Liver (tissue), 9 donors: ENCODE measurements around the gene SFN. TPM values are rescaled to one million over a fixed set of nuclear protein-coding genes. Genes with fewer than 3 reads are reported as not detected.

Source experiments
- DNase-seq: peaks from one replicate; pipeline ENCODE4 v3.0.0-alpha.2; 2017; ENCODE audit warnings: low spot score
- H3K27ac ChIP-seq, 2 donors: one replicate each; pipeline ENCODE4 v1.7.0; 2013; ENCODE audit warnings: inconsistent platforms in 2 of 2, low read length in 2 of 2, control low read depth in 1 of 2, low read depth in 1 of 2, mild to moderate bottlenecking in 1 of 2
- H3K27me3 ChIP-seq, 4 donors: one replicate each; pipeline versions ENCODE4 v1.6.1 to v1.7.0; 2013; ENCODE audit warnings: low read length in 3 of 4, inconsistent platforms in 1 of 4, mild to moderate bottlenecking in 1 of 4, moderate library complexity in 1 of 4; ENCODE audit not compliant: control insufficient read depth in 4 of 4, insufficient read depth in 4 of 4
- H3K36me3 ChIP-seq, 4 donors: one replicate each; pipeline versions ENCODE4 v1.6.1 to v1.7.0; 2013; ENCODE audit warnings: low read length in 3 of 4, mild to moderate bottlenecking in 3 of 4, low read depth in 1 of 4, moderate library complexity in 1 of 4; ENCODE audit not compliant: control insufficient read depth in 4 of 4, insufficient read depth in 3 of 4
- H3K4me1 ChIP-seq, 4 donors: one replicate each; pipeline versions ENCODE4 v1.6.1 to v1.7.0; 2013; ENCODE audit warnings: low read length in 3 of 4, mild to moderate bottlenecking in 3 of 4, moderate library complexity in 1 of 4; ENCODE audit not compliant: control insufficient read depth in 4 of 4, insufficient read depth in 4 of 4
- H3K4me3 ChIP-seq, 3 donors: one replicate each; pipeline versions ENCODE4 v1.6.1 to v1.7.0; 2013; ENCODE audit warnings: low read length in 3 of 3, control low read depth in 1 of 3, low read depth in 1 of 3, mild to moderate bottlenecking in 1 of 3
- H3K9ac ChIP-seq, 2 donors: one replicate each; pipeline ENCODE4 v1.7.0; 2013; ENCODE audit warnings: low read length in 2 of 2, mild to moderate bottlenecking in 2 of 2, moderate library complexity in 2 of 2, control low read depth in 1 of 2, low read depth in 1 of 2
- H3K9me3 ChIP-seq, 4 donors: one replicate each; pipeline versions ENCODE4 v1.6.1 to v1.7.0; 2013; ENCODE audit warnings: low read length in 3 of 4; ENCODE audit not compliant: control insufficient read depth in 4 of 4
- EGR1 ChIP-seq, 2 donors: IDR thresholded peaks; 2 replicates each; pipeline ENCODE4 v1.6.1; 2016 to 2018; ENCODE audit warnings: antibody characterized with exemption in 2 of 2, low read depth in 2 of 2
- FOXA1 ChIP-seq: IDR thresholded peaks from 2 replicates; pipeline ENCODE4 v1.6.1; 2016; ENCODE audit warnings: antibody characterized with exemption
- FOXA2 ChIP-seq: IDR thresholded peaks from 2 replicates; pipeline ENCODE4 v1.6.1; 2016; ENCODE audit warnings: antibody characterized with exemption
- GABPA ChIP-seq, 2 donors: IDR thresholded peaks in 1 of 2; conservative IDR thresholded peaks in 1 of 2; 2 replicates each; pipeline ENCODE4 v1.6.1; 2016; ENCODE audit warnings: antibody characterized with exemption in 2 of 2, mild to moderate bottlenecking in 1 of 2, moderate library complexity in 1 of 2
- HNF4A ChIP-seq, 2 donors: conservative IDR thresholded peaks; 2 replicates each; pipeline ENCODE4 v1.6.1; 2016; ENCODE audit warnings: antibody characterized with exemption in 2 of 2, mild to moderate bottlenecking in 2 of 2
- HNF4G ChIP-seq: IDR thresholded peaks from 2 replicates; pipeline ENCODE4 v1.6.1; 2016; ENCODE audit warnings: antibody characterized with exemption
- JUND ChIP-seq, 2 donors: IDR thresholded peaks; 2 replicates each; pipeline ENCODE4 v1.6.1; 2016; ENCODE audit warnings: antibody characterized with exemption in 2 of 2
- MAX ChIP-seq: IDR thresholded peaks from 2 replicates; pipeline ENCODE4 v1.6.1; 2016; ENCODE audit warnings: antibody characterized with exemption
- NR2F2 ChIP-seq: IDR thresholded peaks from 2 replicates; pipeline ENCODE4 v1.6.1; 2016; ENCODE audit warnings: antibody characterized with exemption
- RAD21 ChIP-seq, 2 donors: IDR thresholded peaks; 2 replicates each; pipeline ENCODE4 v1.6.1; 2016; ENCODE audit warnings: antibody characterized with exemption in 2 of 2, mild to moderate bottlenecking in 2 of 2
- RXRA ChIP-seq, 2 donors: IDR thresholded peaks; 2 replicates each; pipeline ENCODE4 v1.6.1; 2017 to 2018; ENCODE audit warnings: antibody characterized with exemption in 2 of 2, mild to moderate bottlenecking in 1 of 2
- SP1 ChIP-seq: IDR thresholded peaks from 2 replicates; pipeline ENCODE4 v1.6.1; 2018; ENCODE audit warnings: antibody characterized with exemption, mild to moderate bottlenecking
- TAF1 ChIP-seq: conservative IDR thresholded peaks from 2 replicates; pipeline ENCODE4 v1.6.1; 2016; ENCODE audit warnings: antibody characterized with exemption, mild to moderate bottlenecking
- YY1 ChIP-seq: IDR thresholded peaks from 2 replicates; pipeline ENCODE4 v1.6.1; 2016; ENCODE audit warnings: antibody characterized with exemption, mild to moderate bottlenecking
- WGBS: extraction: QIAGEN DNeasy Blood & Tissue Kit; methylation state at CpG from one replicate; pipeline ENCODE4 v1.1.7; 2013; 5-methylcytosine and 5-hydroxymethylcytosine counted together
- polyA plus RNA-seq, 2 donors: library from polyadenylated mRNA; stranded (reverse) in 1 of 2; unstranded in 1 of 2; fragments of 200-250 nt in 1 of 2; fragments of >200 nt in 1 of 2; fragmentation: Nextera tagmentation in 1 of 2; extraction: Ambion mirVana in 1 of 2; gene quantifications; one replicate each; pipeline versions ENCODE4 v1.2.1 to v1.2.3, GENCODE V29; 2013 to 2015
- total RNA-seq, 2 donors: library from RNA; depleted of rRNA; stranded (reverse); fragments of >200 nt; gene quantifications; one replicate each; pipeline ENCODE4 v1.2.3, GENCODE V29; 2014
- TF ChIP-seq, protein P1 (sequence below): fragments of 150-350 bp; IDR thresholded peaks from 2 replicates; pipeline ENCODE4 v1.5.1; 2017; ENCODE audit warnings: improper control_type of control experiment, low read depth, low read length; ENCODE audit not compliant: missing input control
- TF ChIP-seq, protein P2 (sequence below): IDR thresholded peaks from 2 replicates; pipeline ENCODE4 v1.6.1; 2016; ENCODE audit warnings: antibody characterized with exemption, mild to moderate bottlenecking
- TF ChIP-seq, protein P3 (sequence below): IDR thresholded peaks from 2 replicates; pipeline ENCODE4 v1.6.1; 2016; ENCODE audit warnings: antibody characterized with exemption
- TF ChIP-seq, protein P4 (sequence below): IDR thresholded peaks from 2 replicates; pipeline ENCODE4 v1.6.1; 2016; ENCODE audit warnings: antibody characterized with exemption
- donor health status: healthy.
- donor health status: healthy.
- donor health status: healthy.
- donor health status: healthy.
- donor health status: healthy.

Gene SFN
- total and polyA plus RNA-seq, 4 donors = 0.17 to 0.69 TPM; not detected in 2

GRCh38 chr1:26853156-26853555, 9.8 kb upstream of the SFN start:
- Histone ChIP-seq H3K36me3 (peaks cover 4 to 63% (median 41%) of the 10 kb centered on the region in 4 donors), H3K27ac (no peak overlapping the region), H3K9ac (no peak overlapping the region), H3K4me3 (no peak overlapping the region), H3K9me3 (no peaks in the 10 kb centered on the region), H3K27me3 (no peaks in the 10 kb centered on the region), H3K4me1 (peaks cover 0 to 12% (median 8%) of the 10 kb centered on the region in 4 donors)
- 18% methylated on average over 3 of the region's 3 CpGs for WGBS
- TF ChIP-seq RAD21 (IDR thresholded peaks at IDR 0.05) (peak; percentile 86 to 93), JUND (IDR thresholded peaks at IDR 0.05) (no peak)
- TF ChIP-seq, protein P1, sequence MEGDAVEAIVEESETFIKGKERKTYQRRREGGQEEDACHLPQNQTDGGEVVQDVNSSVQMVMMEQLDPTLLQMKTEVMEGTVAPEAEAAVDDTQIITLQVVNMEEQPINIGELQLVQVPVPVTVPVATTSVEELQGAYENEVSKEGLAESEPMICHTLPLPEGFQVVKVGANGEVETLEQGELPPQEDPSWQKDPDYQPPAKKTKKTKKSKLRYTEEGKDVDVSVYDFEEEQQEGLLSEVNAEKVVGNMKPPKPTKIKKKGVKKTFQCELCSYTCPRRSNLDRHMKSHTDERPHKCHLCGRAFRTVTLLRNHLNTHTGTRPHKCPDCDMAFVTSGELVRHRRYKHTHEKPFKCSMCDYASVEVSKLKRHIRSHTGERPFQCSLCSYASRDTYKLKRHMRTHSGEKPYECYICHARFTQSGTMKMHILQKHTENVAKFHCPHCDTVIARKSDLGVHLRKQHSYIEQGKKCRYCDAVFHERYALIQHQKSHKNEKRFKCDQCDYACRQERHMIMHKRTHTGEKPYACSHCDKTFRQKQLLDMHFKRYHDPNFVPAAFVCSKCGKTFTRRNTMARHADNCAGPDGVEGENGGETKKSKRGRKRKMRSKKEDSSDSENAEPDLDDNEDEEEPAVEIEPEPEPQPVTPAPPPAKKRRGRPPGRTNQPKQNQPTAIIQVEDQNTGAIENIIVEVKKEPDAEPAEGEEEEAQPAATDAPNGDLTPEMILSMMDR = peak; percentile 79
- DNase-seq = peak; percentile 92

DNA sequence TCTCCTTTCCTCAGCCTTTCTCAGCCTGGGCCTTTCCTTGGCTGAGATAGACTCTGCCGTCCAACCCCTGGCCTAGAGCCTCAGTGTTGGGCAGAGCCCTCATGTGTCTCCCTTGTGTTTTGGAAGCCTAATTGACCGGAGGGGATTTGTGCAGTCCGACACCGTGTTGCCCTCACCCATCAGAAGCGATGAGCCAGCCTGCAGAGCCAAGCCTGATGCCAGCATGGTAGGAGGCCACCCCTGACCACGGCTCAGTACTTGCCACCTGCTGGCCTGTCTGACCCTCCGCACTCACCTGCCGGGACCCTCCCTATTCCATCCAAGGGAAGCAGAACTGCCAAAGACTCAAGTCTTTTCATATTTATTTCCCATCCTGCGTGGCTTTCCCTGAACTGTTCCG, 9.3 kb upstream of the SFN start:
- no peak for DNase-seq
- no peaks in the 10 kb centered on the region for H3K9me3 ChIP-seq
- peaks cover 0 to 12% (median 7%) of the 10 kb centered on the region in 4 donors for H3K4me1 ChIP-seq
- H3K4me3 ChIP-seq = no peak overlapping the region
- H3K36me3 ChIP-seq = peaks cover 4 to 61% (median 40%) of the 10 kb centered on the region in 4 donors
- H3K27me3 ChIP-seq = no peaks in the 10 kb centered on the region
- H3K9ac ChIP-seq = no peak overlapping the region
- TF ChIP-seq, protein P1 = no peak
- TF ChIP-seq RAD21 (IDR thresholded peaks at IDR 0.05) = no peak
- TF ChIP-seq HNF4G = no peak
- no peak for TF ChIP-seq FOXA1
- TF ChIP-seq EGR1 (IDR thresholded peaks at IDR 0.05; ENCODE audit: low read depth in 2 of 2) = no peak
- TF ChIP-seq FOXA2 = no peak
- TF ChIP-seq, protein P2, sequence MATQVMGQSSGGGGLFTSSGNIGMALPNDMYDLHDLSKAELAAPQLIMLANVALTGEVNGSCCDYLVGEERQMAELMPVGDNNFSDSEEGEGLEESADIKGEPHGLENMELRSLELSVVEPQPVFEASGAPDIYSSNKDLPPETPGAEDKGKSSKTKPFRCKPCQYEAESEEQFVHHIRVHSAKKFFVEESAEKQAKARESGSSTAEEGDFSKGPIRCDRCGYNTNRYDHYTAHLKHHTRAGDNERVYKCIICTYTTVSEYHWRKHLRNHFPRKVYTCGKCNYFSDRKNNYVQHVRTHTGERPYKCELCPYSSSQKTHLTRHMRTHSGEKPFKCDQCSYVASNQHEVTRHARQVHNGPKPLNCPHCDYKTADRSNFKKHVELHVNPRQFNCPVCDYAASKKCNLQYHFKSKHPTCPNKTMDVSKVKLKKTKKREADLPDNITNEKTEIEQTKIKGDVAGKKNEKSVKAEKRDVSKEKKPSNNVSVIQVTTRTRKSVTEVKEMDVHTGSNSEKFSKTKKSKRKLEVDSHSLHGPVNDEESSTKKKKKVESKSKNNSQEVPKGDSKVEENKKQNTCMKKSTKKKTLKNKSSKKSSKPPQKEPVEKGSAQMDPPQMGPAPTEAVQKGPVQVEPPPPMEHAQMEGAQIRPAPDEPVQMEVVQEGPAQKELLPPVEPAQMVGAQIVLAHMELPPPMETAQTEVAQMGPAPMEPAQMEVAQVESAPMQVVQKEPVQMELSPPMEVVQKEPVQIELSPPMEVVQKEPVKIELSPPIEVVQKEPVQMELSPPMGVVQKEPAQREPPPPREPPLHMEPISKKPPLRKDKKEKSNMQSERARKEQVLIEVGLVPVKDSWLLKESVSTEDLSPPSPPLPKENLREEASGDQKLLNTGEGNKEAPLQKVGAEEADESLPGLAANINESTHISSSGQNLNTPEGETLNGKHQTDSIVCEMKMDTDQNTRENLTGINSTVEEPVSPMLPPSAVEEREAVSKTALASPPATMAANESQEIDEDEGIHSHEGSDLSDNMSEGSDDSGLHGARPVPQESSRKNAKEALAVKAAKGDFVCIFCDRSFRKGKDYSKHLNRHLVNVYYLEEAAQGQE = no peak
- no peak for TF ChIP-seq NR2F2
- no peak for TF ChIP-seq GABPA (IDR thresholded peaks at IDR 0.05 in 1 of 2, conservative IDR thresholded peaks at IDR 0.05 in 1 of 2)
- no peak for TF ChIP-seq HNF4A (conservative IDR thresholded peaks at IDR 0.05)
- no peak for TF ChIP-seq RXRA (IDR thresholded peaks at IDR 0.05)
- TF ChIP-seq MAX = no peak
- TF ChIP-seq YY1 = no peak
- no peak for TF ChIP-seq SP1
- TF ChIP-seq, protein P3, sequence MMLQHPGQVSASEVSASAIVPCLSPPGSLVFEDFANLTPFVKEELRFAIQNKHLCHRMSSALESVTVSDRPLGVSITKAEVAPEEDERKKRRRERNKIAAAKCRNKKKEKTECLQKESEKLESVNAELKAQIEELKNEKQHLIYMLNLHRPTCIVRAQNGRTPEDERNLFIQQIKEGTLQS = no peak
- TF ChIP-seq, protein P4, sequence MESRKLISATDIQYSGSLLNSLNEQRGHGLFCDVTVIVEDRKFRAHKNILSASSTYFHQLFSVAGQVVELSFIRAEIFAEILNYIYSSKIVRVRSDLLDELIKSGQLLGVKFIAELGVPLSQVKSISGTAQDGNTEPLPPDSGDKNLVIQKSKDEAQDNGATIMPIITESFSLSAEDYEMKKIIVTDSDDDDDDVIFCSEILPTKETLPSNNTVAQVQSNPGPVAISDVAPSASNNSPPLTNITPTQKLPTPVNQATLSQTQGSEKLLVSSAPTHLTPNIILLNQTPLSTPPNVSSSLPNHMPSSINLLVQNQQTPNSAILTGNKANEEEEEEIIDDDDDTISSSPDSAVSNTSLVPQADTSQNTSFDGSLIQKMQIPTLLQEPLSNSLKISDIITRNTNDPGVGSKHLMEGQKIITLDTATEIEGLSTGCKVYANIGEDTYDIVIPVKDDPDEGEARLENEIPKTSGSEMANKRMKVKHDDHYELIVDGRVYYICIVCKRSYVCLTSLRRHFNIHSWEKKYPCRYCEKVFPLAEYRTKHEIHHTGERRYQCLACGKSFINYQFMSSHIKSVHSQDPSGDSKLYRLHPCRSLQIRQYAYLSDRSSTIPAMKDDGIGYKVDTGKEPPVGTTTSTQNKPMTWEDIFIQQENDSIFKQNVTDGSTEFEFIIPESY = no peak
- TF ChIP-seq JUND (IDR thresholded peaks at IDR 0.05) = no peak
- no peak for TF ChIP-seq TAF1
- 97% methylated on average over 10 of the region's 10 CpGs for WGBS
- no peak overlapping the region for H3K27ac ChIP-seq
